Activated CD8-positive, alpha-beta T cell treated with anti-CD3 and anti-CD28 coated beads, Interleukin-2, amount 10 ng/mL, durations not matched to agents 7 days and 5 days (primary cell): Measurements from ENCODE around the gene ZNF41. TPM values are rescaled to one million over a fixed set of nuclear protein-coding genes. Genes with fewer than 3 reads are reported as not detected.

ENCODE experiments used
- ATAC-seq: fragments of 150-1000 bp; cut with Tn5 transposase; one replicate; pipeline ENCODE4 v1.10.0; 2021; ENCODE audit warnings: moderate library complexity
- CTCF ChIA-PET: fragments of 350-600 bp; sonication (Branson Sonifier 250); formaldehyde crosslinking; loops from one replicate; lab custom pipeline; 2021; ENCODE audit warnings: antibody characterized with exemption; lab: Charles Lee
- POLR2A ChIA-PET: fragments of 350-600 bp; sonication (Branson Sonifier 250); formaldehyde crosslinking; loops from one replicate; lab custom pipeline; 2021; ENCODE audit warnings: antibody characterized with exemption; lab: Charles Lee
- DNase-seq: peaks from one replicate; pipeline ENCODE4 v3.0.0-alpha.2; 2020
- H3K27ac Mint-ChIP-seq: one replicate; pipeline ENCODE4 v1.8.0; 2021; ENCODE audit warnings: mild to moderate bottlenecking, mixed read lengths
- H3K27me3 Mint-ChIP-seq: one replicate; pipeline ENCODE4 v1.8.0; 2021; ENCODE audit warnings: low read depth, mixed read lengths
- H3K36me3 Mint-ChIP-seq: one replicate; pipeline ENCODE4 v1.8.0; 2021; ENCODE audit warnings: low read depth, mixed read lengths
- H3K4me1 Mint-ChIP-seq: one replicate; pipeline ENCODE4 v1.8.0; 2021; ENCODE audit warnings: low read depth, mixed read lengths
- H3K4me3 Mint-ChIP-seq: one replicate; pipeline ENCODE4 v1.8.0; 2021; ENCODE audit warnings: mild to moderate bottlenecking, mixed read lengths
- H3K9me3 Mint-ChIP-seq: one replicate; pipeline ENCODE4 v1.8.0; 2022; ENCODE audit warnings: mixed read lengths; ENCODE audit not compliant: insufficient read depth
- total RNA-seq, 2 experiments: library from RNA; stranded (reverse); gene quantifications; one replicate each; pipeline ENCODE4 v1.2.3, GENCODE V29; 2021

Gene ZNF41
- total RNA-seq, 2 experiments from 2014 or later = 12.9 to 13.1 TPM

GRCh38 chrX:47447607-47448006, 35.4 kb downstream of the ZNF41 start:
- ATAC-seq (no peak), DNase-seq (no peak)
- peaks cover 38% of the 10 kb centered on the region for H3K9me3 Mint-ChIP-seq
- peaks cover 68% of the 10 kb centered on the region for H3K36me3 Mint-ChIP-seq
- no peaks in the 10 kb centered on the region for H3K4me1 Mint-ChIP-seq
- H3K27ac Mint-ChIP-seq = no peak overlapping the region
- POLR2A ChIA-PET = no interaction called here
- H3K4me3 Mint-ChIP-seq = no peak overlapping the region
- CTCF ChIA-PET = no interaction called here
- no peaks in the 10 kb centered on the region for H3K27me3 Mint-ChIP-seq

- POLR2A ChIA-PET = no interaction called here
- no peak overlapping the region for H3K27ac Mint-ChIP-seq
- H3K4me1 Mint-ChIP-seq = no peaks in the 10 kb centered on the region
- no peaks in the 10 kb centered on the region for H3K27me3 Mint-ChIP-seq
- ATAC-seq (no peak), DNase-seq (no peak)
- peaks cover 38% of the 10 kb centered on the region for H3K9me3 Mint-ChIP-seq
- H3K36me3 Mint-ChIP-seq = peaks cover 62% of the 10 kb centered on the region
- no peak overlapping the region for H3K4me3 Mint-ChIP-seq
- CTCF ChIA-PET = no interaction called here
Measured at GRCh38 chrX:47446971-47447370, 36.1 kb downstream of the ZNF41 start.

- Mint-ChIP-seq H3K9me3 (peaks cover 38% of the 10 kb centered on the region), H3K4me3 (no peak overlapping the region), H3K4me1 (no peaks in the 10 kb centered on the region), H3K27me3 (no peaks in the 10 kb centered on the region), H3K27ac (no peak overlapping the region), H3K36me3 (peaks cover 57% of the 10 kb centered on the region)
- POLR2A ChIA-PET = no interaction called here
- CTCF ChIA-PET = no interaction called here
- DNase-seq = no peak
- ATAC-seq = no peak
Measured at GRCh38 chrX:47446431-47446830, 36.6 kb downstream of the ZNF41 start.

GRCh38 chrX:47430925-47431324, 52.1 kb downstream of the ZNF41 start:
- no peaks in the 10 kb centered on the region for H3K4me1 Mint-ChIP-seq
- POLR2A ChIA-PET = no interaction called here
- no peaks in the 10 kb centered on the region for H3K36me3 Mint-ChIP-seq
- no peaks in the 10 kb centered on the region for H3K27me3 Mint-ChIP-seq
- no peak for ATAC-seq
- no peaks in the 10 kb centered on the region for H3K9me3 Mint-ChIP-seq
- H3K4me3 Mint-ChIP-seq = no peak overlapping the region
- H3K27ac Mint-ChIP-seq = no peak overlapping the region
- CTCF ChIA-PET = no interaction called here
- DNase-seq = no peak

GRCh38 chrX:47422444-47422843, 60.6 kb downstream of the ZNF41 start:
- no peak overlapping the region for H3K27ac Mint-ChIP-seq
- no peaks in the 10 kb centered on the region for H3K27me3 Mint-ChIP-seq
- DNase-seq (no peak), ATAC-seq (no peak)
- H3K9me3 Mint-ChIP-seq = peaks cover 3% of the 10 kb centered on the region
- no peaks in the 10 kb centered on the region for H3K36me3 Mint-ChIP-seq
- CTCF ChIA-PET = no interaction called here
- POLR2A ChIA-PET = no interaction called here
- H3K4me3 Mint-ChIP-seq = no peak overlapping the region
- H3K4me1 Mint-ChIP-seq = no peaks in the 10 kb centered on the region

- no peaks in the 10 kb centered on the region for H3K27me3 Mint-ChIP-seq
- no peak overlapping the region for H3K4me3 Mint-ChIP-seq
- ChIA-PET CTCF (no interaction called here), POLR2A (no interaction called here)
- DNase-seq (no peak), ATAC-seq (no peak)
- no peak overlapping the region for H3K27ac Mint-ChIP-seq
- no peaks in the 10 kb centered on the region for H3K36me3 Mint-ChIP-seq
- H3K4me1 Mint-ChIP-seq = no peaks in the 10 kb centered on the region
- H3K9me3 Mint-ChIP-seq = peaks cover 6% of the 10 kb centered on the region
Measured at GRCh38 chrX:47420962-47421361, 62.1 kb downstream of the ZNF41 start.

DNA sequence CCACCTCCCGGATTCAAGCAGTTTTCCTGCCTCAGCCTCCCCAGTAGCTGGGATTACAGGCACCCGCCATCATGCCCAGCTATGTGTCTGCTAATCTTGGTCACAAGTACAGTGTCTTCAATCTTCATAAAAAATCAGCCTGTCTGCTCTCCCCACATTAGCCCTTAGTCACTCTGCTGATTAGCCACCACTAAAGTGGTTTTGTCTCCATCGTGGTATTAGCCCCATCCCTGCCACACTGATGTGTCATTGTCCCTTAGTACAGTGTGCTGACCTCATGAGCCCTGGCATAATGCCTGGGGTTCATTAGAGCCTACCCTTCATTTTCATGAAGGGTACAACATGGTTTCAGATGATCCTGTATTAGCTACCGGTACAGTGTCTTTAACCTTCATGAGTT, 62.8 kb downstream of the ZNF41 start:
- Mint-ChIP-seq H3K9me3 (peaks cover 9% of the 10 kb centered on the region), H3K4me1 (no peaks in the 10 kb centered on the region), H3K27ac (no peak overlapping the region), H3K36me3 (no peaks in the 10 kb centered on the region), H3K4me3 (no peak overlapping the region), H3K27me3 (no peaks in the 10 kb centered on the region)
- no peak for DNase-seq
- CTCF ChIA-PET = no interaction called here
- no peak for ATAC-seq
- POLR2A ChIA-PET = no interaction called here

GRCh38 chrX:47413179-47413594, 69.8 kb downstream of the ZNF41 start:
- Mint-ChIP-seq H3K36me3 (peaks cover 17% of the 10 kb centered on the region), H3K4me3 (no peak overlapping the region), H3K9me3 (peaks cover 14% of the 10 kb centered on the region), H3K4me1 (no peaks in the 10 kb centered on the region), H3K27me3 (no peaks in the 10 kb centered on the region), H3K27ac (no peak overlapping the region)
- CTCF ChIA-PET = no interaction called here
- POLR2A ChIA-PET = no interaction called here
- ATAC-seq = no peak
- DNase-seq = no peak

Other genes starting within 250 kb of the ZNF41 start
- under 1 TPM; 0.32 to 0.34 TPM for gene ZNF157, start 112.6 kb downstream of the ZNF41 start, total RNA-seq
- gene ARAF, start 78.0 kb upstream of the ZNF41 start, total RNA-seq = 10 to 100 TPM; 66.7 to 68.4 TPM
- gene TIMP1, start 99.2 kb upstream of the ZNF41 start, total RNA-seq = 10 to 100 TPM; 58.7 to 68.5 TPM
- gene SYN1, start 136.6 kb upstream of the ZNF41 start, total RNA-seq = under 1 TPM; 0.57 to 0.58 TPM
- 10 to 100 TPM; 11.5 to 13.1 TPM for gene CFP, start 146.7 kb upstream of the ZNF41 start, total RNA-seq
- gene ELK1, start 167.3 kb upstream of the ZNF41 start, total RNA-seq = 10 to 100 TPM; 56.9 to 58.7 TPM
- gene UXT, start 176.0 kb upstream of the ZNF41 start, total RNA-seq = 100 to 1,000 TPM; 148 to 156 TPM